ENCODE results near the gene PSME3IP1. TPM values are rescaled to one million over a fixed set of nuclear protein-coding genes. Genes with fewer than 3 reads are reported as not detected.

PSME3IP1 gene
- total RNA-seq, 1 donor from 2014 or later = 94.4 TPM

- H3K9me3 Mint-ChIP-seq = no peaks in the 10 kb centered on the region
- no peak overlapping the region for H3K27ac Mint-ChIP-seq
- peaks cover 29% of the 10 kb centered on the region for H3K4me1 Mint-ChIP-seq (ENCODE audit: unreplicated experiment)
Observed at GRCh38 chr16:57145046-57146021, 40.5 kb downstream of the PSME3IP1 start.

DNA sequence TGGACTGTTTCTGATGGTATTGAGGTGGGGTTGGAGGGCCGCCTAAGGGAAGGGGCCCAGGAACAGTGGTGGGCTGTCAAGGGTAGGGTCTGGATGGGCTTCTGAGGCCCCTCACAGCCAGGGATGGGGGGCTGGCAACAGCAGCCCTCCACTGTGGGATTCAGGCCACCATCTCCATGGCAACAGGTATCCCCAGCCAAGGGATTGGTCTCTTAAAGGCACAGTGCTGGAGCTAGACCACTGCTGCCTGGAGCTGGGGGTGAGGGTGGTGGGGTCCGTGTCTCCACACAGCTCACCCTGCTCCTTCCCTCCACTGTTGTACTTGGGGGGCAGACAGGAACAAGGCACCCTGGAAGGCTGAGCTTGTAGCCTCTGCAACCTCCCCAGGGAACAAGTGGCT is 41.8 kb downstream of the PSME3IP1 start:
- TF ChIP-seq, protein P1, sequence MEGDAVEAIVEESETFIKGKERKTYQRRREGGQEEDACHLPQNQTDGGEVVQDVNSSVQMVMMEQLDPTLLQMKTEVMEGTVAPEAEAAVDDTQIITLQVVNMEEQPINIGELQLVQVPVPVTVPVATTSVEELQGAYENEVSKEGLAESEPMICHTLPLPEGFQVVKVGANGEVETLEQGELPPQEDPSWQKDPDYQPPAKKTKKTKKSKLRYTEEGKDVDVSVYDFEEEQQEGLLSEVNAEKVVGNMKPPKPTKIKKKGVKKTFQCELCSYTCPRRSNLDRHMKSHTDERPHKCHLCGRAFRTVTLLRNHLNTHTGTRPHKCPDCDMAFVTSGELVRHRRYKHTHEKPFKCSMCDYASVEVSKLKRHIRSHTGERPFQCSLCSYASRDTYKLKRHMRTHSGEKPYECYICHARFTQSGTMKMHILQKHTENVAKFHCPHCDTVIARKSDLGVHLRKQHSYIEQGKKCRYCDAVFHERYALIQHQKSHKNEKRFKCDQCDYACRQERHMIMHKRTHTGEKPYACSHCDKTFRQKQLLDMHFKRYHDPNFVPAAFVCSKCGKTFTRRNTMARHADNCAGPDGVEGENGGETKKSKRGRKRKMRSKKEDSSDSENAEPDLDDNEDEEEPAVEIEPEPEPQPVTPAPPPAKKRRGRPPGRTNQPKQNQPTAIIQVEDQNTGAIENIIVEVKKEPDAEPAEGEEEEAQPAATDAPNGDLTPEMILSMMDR (conservative IDR thresholded peaks at IDR 0.05) = no peak
- peaks cover 38% of the 10 kb centered on the region for H3K4me1 Mint-ChIP-seq (ENCODE audit: unreplicated experiment)
- DNase-seq (ENCODE audit: extremely low spot score, unreplicated experiment) = no peak
- H3K36me3 Mint-ChIP-seq = peaks cover 4% of the 10 kb centered on the region
- H3K4me3 Mint-ChIP-seq = no peak overlapping the region
- no peak overlapping the region for H3K27ac Mint-ChIP-seq
- no peaks in the 10 kb centered on the region for H3K27me3 Mint-ChIP-seq
- H3K9me3 Mint-ChIP-seq = no peaks in the 10 kb centered on the region

More at GRCh38 chr16:57145046-57146021, 40.5 kb downstream of the PSME3IP1 start:
- Mint-ChIP-seq H3K27me3 (no peaks in the 10 kb centered on the region), H3K4me3 (no peak overlapping the region), H3K36me3 (peaks cover 4% of the 10 kb centered on the region)
- no peak for DNase-seq (ENCODE audit: extremely low spot score, unreplicated experiment)
- TF ChIP-seq, protein P1 (conservative IDR thresholded peaks at IDR 0.05) = no peak

- no peak overlapping the region for H3K4me3 Mint-ChIP-seq
- peaks cover 41% of the 10 kb centered on the region for H3K4me1 Mint-ChIP-seq (ENCODE audit: unreplicated experiment)
- H3K27ac Mint-ChIP-seq = no peak overlapping the region
- H3K9me3 Mint-ChIP-seq = no peaks in the 10 kb centered on the region
- peaks cover 6% of the 10 kb centered on the region for H3K36me3 Mint-ChIP-seq
- DNase-seq (ENCODE audit: extremely low spot score, unreplicated experiment) = no peak
- TF ChIP-seq, protein P1 (conservative IDR thresholded peaks at IDR 0.05) = no peak
- H3K27me3 Mint-ChIP-seq = no peaks in the 10 kb centered on the region
Observed at GRCh38 chr16:57143149-57143921, 42.5 kb downstream of the PSME3IP1 start.

DNA sequence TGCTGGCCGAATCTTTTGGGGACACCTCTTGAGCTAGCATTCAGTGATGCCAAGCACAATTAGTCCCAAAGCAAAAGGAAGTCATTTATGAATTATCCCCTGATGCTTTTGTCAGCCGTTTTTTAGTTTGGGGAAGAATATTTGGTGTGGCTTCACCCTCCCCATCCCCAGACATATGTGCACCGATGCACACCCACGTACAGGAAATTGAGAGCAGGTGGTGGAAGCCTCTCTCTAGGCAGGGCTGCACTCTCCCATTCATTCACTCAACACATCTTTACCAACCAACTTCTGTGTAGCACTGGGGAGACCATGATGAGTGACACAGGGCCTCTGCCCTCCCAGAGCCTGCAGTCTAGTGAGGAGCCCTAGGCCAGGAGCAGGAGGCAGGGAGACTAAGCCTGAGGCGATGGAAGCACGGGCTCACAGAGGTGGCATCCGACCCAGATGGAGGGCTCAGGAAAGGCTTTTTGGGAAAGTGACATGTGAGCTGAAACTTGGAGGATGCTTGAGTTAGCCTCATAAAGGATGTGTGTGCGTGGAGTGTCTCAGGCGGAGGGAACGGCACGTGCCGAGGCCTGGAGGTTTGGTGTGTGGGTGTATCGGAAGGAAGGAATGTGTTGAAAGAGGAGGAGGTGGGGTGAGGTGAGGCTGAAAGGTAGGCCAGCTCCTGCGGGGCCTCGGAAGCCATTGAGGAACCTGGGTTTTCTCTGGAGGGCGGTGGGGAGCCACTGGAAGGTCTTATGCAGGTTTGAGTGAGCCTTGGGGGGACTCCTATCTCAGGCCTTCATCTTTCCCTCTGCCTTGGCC is 43.8 kb downstream of the PSME3IP1 start:
- TF ChIP-seq, protein P1 (conservative IDR thresholded peaks at IDR 0.05) = no peak
- Mint-ChIP-seq H3K4me1 (ENCODE audit: unreplicated experiment) (peaks cover 34% of the 10 kb centered on the region), H3K27ac (peak overlapping the region; percentile 30), H3K36me3 (peaks cover 11% of the 10 kb centered on the region), H3K27me3 (no peaks in the 10 kb centered on the region), H3K4me3 (no peak overlapping the region), H3K9me3 (no peaks in the 10 kb centered on the region)
- no peak for DNase-seq (ENCODE audit: extremely low spot score, unreplicated experiment)

All from type B pancreatic cell (in vitro differentiated cells).